Stimulated activated CD8-positive, alpha-beta memory T cell treated with anti-CD3 and anti-CD28 coated beads, Interleukin-2, amount 100 ng/mL, for 1 hour (primary cell): ENCODE measurements around the gene UGGT1.

Experiments used
- DNase-seq, 2 donors: peaks; one replicate each; pipeline ENCODE4 v3.0.0-alpha.2; 2020; ENCODE audit warnings: low read depth in 2 of 2

UGGT1 gene

DNA sequence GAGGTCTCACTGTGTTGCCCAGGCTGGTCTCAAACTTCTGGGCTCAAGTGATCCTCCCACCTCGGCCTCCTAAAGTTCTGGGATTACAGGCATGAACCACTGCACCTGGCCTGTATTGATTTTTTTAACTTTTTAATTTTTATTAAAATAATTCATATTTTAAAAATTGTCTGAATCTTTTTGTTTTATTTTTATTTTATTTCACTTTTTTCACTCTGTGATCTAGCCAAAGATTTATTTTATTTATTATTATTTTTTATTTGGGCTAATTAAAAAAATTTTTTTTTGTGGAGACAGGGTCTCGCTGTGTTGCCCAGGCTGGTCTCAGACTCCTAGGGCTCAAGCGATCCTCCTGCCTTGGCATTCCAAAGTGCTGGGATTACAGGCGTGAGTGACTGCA lies 14.1 kb downstream of the UGGT1 start:
- DNase-seq, result no peak

DNA sequence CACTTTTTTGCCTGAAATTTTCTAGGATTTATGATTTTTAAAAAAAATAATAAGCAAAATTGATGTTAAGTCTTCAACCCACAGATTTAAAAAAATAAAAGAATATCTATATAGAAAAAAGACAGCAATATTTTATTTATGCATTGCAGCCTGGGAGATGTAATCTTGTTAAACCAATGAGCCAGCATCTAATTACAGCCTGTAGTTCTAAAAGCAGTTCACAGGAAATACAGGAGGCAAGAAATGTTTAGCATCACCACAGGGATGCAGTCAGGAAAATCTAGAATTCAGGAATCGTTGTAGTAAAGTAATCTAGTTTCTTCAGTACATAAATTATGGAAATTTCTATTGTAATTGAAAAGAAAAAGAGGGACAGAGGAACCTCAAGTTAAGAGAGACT lies 17.2 kb downstream of the UGGT1 start:
- DNase-seq, result no peak

DNA sequence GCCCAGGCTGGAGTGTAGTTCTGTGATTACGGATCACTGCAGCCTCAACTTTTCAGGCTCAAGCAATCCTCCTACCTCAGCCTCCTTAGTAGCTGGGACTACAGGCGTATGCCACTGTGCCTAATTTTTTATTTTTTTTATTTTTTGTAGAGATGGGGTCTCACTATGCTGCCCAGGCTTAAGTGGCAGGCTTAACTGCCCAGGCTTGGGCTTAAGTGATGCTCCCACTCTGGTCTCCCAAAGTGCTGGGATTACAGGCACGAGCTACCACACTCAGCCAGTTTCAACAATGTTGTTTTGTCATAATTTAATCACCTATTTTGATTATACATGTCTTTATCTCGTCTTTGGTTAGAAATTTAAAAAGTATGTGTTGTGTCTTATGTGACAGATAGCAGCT lies 18.2 kb downstream of the UGGT1 start:
- DNase-seq, result no peak

- DNase-seq, result no peak
Observed at GRCh38 chr2:128115921-128116623, 25.1 kb downstream of the UGGT1 start.

DNA sequence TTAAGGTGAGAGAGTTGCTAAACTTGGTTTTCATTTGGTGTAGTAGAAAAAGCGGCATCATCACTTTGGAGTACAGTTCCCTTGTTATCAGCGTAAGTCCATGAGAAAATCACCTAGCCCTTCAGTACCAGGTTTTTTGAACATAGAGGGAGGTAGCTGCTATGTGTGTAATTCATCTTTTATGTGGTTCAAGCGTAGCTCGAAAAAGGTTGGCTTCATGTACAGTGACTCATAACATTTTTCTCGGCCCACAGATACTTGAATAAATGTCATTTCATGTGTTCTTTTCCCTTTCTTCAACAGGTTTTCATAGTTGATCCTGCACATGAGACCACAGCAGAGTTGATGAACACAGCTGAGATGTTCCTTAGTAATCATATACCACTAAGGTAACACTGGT lies 43.6 kb downstream of the UGGT1 start:
- DNase-seq, result no peak

DNA sequence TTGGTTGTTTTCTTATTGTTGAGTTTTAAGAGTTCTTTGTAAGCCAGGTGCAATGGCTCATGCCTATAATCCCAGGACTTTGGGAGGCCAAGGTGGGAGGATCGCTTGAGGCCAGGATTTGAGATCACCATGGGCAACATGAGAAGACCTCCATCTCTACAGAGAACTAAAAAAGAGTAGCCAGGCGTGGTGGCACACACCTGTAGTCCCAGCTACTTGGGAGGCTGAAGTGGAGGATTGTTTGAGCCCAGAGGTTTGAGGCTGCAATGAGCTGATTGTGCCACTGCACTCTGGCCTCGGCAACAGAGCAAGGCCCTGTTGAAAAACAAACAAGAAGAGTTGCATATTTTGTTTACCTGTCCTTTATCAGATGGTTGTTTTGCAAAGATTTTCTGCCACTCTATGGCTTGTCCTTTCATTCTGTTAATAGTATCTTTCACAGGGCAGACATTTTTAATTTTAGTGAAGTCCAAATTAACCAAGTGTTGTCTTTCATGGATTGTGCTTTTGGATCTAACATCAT lies 46.2 kb downstream of the UGGT1 start:
- DNase-seq, result no peak

GRCh38 chr2:128139624-128140023 lies 48.6 kb downstream of the UGGT1 start:
- no peak for DNase-seq

GRCh38 chr2:128145651-128146050 lies 54.7 kb downstream of the UGGT1 start:
- DNase-seq, result no peak

DNA sequence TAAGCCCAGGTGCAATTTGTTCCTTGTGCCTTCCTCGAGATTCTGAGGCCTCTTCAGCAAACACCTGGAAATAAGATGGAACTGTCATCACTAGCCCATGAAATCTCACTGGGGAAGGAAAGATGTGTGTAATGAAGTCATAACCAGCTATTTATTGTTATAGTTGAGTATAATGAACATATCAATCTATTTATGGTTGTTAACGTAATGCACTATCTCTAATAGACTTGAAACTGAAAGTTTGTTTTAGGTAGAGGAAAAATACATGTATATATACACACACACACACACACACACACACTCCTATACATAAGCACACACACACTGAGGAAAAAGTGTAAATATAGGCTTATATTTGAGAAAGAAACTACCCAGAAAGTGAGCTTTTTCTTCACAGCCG lies 62.8 kb downstream of the UGGT1 start:
- no peak for DNase-seq

GRCh38 chr2:128154225-128154624 lies 63.2 kb downstream of the UGGT1 start:
- no peak for DNase-seq

DNA sequence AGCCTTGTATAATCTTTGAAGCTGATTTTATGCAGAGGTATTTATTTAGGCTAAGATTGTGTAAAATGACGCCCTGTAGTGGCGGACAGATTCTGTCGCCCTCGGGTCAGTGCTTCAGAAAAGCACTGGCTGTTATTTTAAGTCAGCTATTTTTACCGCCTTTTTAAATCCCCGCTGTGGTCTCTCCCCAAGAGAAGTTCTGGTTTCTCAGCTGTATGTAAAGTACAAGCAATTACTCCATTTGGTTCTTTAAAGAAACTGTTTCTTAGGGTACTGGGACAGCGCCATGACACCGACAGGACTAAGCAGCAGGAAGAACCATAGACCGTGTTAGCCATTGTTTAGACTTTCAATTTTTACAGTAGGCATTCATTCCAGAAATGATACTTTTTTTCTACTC lies 65.0 kb downstream of the UGGT1 start:
- no peak for DNase-seq

DNA sequence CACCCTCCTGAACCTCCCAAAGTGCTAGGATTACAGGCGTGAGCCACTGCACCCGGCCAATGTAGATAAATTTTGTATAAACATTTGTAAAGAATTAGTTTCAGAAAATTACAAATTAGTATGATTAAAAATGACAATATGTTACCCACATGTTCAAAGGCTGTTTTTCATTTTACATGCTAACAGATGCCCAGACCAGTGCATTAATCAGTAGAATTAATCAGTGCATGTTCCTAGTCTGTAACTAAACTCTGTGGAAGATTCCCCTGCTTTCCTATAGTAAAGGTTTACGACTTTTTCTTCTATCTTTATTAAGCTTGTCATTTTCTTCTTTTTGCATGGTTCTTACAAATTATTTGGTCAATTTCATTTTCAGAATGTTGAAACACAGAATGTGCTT lies 65.8 kb downstream of the UGGT1 start:
- DNase-seq, result no peak

- no peak for DNase-seq
Observed at GRCh38 chr2:128157644-128158043, 66.6 kb downstream of the UGGT1 start.

DNA sequence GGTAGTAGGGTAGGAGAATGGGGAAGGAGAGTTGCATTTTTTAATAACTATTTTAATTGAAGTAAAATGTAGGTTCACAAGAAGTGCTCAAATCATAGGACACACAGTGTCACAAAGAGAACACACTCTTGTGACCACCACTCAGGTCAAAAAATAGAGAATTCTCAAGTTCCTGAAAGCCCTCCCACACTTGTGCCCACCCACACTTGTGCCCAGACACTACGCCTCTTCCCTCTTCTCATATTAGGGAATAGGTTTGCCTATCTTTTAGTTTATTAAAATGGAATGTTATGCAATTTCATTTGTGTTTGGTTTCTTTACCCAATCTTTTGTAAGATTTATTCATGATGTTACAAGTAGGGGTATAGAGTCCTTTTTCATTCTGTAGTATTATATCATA lies 67.2 kb downstream of the UGGT1 start:
- DNase-seq, result no peak

GRCh38 chr2:128159437-128159836 lies 68.4 kb downstream of the UGGT1 start:
- no peak for DNase-seq

DNA sequence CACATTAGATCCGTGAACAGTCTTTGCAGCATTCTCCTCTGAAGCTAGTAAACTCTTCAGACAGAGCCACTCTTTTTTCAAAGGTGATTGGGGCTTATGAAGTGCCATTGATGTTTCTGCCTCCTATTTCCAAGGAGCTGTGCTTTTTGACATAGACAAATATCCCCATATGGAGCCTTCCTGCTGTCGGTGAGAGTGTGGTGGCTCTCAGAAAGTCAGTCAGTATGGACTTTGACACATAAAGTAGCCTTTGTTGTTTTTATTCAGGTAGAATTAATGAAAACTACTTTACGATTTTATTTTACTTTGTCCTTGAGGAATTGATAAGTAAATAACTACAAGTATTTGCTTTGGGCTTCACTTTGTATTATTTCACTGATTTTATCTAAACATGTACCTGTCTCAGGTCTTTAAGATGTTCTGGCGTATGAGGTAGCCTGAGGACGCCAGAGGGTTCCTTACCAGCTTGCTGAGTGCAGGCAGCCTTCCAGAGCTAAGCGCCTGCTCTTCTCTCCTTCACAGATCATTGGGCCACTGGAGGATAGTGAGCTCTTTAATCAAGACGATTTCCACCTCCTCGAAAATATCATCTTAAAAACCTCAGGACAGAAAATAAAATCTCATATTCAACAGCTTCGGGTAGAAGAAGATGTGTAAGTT lies 69.7 kb downstream of the UGGT1 start:
- DNase-seq, result no peak

DNA sequence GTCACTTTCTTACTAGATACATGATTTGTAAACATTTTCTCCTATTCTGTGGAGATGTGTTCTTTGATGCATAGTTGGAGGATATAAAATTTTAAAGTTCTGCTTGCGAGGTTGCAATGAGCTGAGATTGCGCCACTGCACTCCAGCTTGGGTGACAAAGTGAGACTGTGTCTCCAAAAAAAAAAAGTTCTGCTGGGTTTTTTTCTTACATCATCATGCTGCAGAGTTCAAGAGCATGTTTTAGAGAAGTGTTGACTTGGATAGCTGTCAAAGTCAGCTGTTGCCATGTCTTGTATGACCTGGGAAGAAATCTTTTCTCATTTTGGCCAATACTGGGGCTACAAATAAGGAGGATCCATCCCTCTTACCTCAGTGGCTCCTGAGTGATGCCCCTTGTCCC lies 71.3 kb downstream of the UGGT1 start:
- DNase-seq, result no peak

- no peak for DNase-seq
Observed at GRCh38 chr2:128164311-128164710, 73.3 kb downstream of the UGGT1 start.

- DNase-seq, result no peak
Observed at GRCh38 chr2:128166746-128167353, 75.8 kb downstream of the UGGT1 start.

DNA sequence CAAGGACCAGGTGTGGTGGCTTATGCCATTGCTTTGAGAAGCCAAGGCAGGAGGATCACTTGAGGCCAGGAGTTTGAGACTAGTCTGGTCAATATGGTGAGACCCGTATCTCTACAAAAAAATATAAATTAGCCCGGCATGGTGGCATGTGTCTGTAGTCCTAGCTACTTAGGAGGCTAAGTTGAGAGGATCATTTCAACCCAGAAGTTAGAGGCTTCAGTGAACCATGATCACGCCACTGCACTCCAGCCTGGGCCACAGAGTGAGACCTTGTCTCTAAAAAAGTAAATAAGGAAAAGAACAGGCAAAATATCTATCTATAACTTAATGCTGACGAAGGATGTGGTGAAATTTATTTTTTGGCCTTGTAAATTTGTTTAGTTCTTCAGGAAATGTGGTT lies 78.1 kb downstream of the UGGT1 start:
- no peak for DNase-seq

DNA sequence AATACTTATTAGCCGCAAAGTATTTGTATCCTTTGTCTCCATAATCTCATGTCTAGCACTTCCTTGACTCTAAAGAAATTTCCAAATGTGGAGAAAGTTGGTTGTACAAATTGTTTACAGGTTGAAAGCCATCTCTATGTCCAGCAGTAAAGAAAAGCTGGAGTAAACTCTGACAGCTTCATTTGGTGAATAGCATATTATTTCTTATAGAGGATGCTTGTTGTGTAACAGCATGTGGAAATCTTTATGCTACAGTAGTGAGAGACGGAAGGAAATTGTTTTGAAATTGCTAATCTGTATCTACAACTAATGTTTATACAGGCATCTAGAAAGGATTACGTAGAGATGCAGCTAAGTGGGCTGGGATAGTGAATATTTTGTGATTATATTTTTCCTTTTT lies 78.5 kb downstream of the UGGT1 start:
- DNase-seq, result no peak

GRCh38 chr2:128169933-128170709 lies 79.1 kb downstream of the UGGT1 start:
- DNase-seq, result no peak
